ENCODE measurements around the gene RAET1E. TPM values are rescaled to one million over a fixed set of nuclear protein-coding genes. Genes with fewer than 3 reads are reported as not detected.
A peak's percentile ranks its signal among the peaks of the same experiment; 100 is the strongest.
"Not testable (repeated sequence)": the region's sequence is repeated elsewhere in the genome, so short reads cannot be mapped to it uniquely, and the experiment has no call there.

The RAET1E gene
- total RNA-seq, 1 donor: 0.63 TPM

- TF ChIP-seq, protein P1, sequence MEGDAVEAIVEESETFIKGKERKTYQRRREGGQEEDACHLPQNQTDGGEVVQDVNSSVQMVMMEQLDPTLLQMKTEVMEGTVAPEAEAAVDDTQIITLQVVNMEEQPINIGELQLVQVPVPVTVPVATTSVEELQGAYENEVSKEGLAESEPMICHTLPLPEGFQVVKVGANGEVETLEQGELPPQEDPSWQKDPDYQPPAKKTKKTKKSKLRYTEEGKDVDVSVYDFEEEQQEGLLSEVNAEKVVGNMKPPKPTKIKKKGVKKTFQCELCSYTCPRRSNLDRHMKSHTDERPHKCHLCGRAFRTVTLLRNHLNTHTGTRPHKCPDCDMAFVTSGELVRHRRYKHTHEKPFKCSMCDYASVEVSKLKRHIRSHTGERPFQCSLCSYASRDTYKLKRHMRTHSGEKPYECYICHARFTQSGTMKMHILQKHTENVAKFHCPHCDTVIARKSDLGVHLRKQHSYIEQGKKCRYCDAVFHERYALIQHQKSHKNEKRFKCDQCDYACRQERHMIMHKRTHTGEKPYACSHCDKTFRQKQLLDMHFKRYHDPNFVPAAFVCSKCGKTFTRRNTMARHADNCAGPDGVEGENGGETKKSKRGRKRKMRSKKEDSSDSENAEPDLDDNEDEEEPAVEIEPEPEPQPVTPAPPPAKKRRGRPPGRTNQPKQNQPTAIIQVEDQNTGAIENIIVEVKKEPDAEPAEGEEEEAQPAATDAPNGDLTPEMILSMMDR (IDR thresholded peaks at IDR 0.05; ENCODE audit: insufficient read depth, low read length): no peak
- DNase-seq (ENCODE audit: low read depth): peak; percentile 81
- H3K4me3 ChIP-seq (ENCODE audit: low read depth, low read length): no peak overlapping the region
Observed at GRCh38 chr6:149895048-149895590, 2.8 kb downstream of the RAET1E start.

GRCh38 chr6:149891864-149892263 is 6.0 kb downstream of the RAET1E start:
- not testable (repeated sequence) for DNase-seq (ENCODE audit: low read depth); H3K4me3 ChIP-seq (ENCODE audit: low read depth, low read length)

DNA sequence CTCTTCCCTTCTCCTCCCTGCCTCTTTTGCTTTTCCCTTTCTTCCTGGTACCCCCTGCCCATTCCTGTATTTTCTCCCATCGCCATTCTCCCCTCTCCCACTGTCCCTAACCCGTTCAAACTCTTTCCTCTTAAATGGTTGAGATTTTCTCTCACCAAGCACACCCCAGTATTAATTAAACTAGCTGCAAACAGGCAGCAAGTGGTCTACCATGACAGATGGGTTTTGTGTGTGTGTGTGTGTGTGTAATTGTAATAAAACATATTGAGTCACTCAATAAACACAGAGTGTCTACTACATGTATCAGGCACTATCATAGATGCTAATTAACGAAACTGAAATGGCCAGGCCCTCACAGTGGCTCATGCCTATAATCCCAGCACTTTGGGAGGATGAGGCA is 6.7 kb downstream of the RAET1E start:
- TF ChIP-seq, protein P1 (IDR thresholded peaks at IDR 0.05; ENCODE audit: insufficient read depth, low read length): no peak
- no peak overlapping the region for H3K4me3 ChIP-seq (ENCODE audit: low read depth, low read length)
- DNase-seq (ENCODE audit: low read depth): no peak

- DNase-seq (ENCODE audit: low read depth): no peak
- no peak overlapping the region for H3K4me3 ChIP-seq (ENCODE audit: low read depth, low read length)
- TF ChIP-seq, protein P1 (IDR thresholded peaks at IDR 0.05; ENCODE audit: insufficient read depth, low read length): no peak
Observed at GRCh38 chr6:149890629-149891045, 7.3 kb downstream of the RAET1E start.

- DNase-seq (ENCODE audit: low read depth): peak; percentile 21
- TF ChIP-seq, protein P1 (IDR thresholded peaks at IDR 0.05; ENCODE audit: insufficient read depth, low read length): no peak
- no peak overlapping the region for H3K4me3 ChIP-seq (ENCODE audit: low read depth, low read length)
Observed at GRCh38 chr6:149889326-149889725, 8.6 kb downstream of the RAET1E start.

DNA sequence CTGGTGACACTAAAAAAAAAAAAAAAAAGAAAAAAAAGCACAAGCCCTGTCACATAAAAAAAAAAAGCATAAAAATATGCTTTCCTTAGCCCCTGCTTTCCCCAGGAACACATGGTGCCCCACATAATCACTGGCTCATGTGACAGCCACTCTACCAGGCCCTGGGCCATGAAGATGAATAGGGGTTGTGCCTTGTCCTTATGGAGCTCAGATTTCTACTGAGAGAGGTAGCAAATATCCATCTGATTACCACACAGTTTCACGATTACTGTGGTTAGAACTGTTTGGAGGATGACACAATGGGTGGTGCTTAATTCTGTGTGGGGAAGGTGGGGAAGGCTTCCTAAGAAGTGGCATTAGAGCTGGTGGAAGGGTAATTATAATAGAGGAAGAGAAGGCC is 9.3 kb downstream of the RAET1E start:
- TF ChIP-seq, protein P1 (IDR thresholded peaks at IDR 0.05; ENCODE audit: insufficient read depth, low read length): no peak
- no peak overlapping the region for H3K4me3 ChIP-seq (ENCODE audit: low read depth, low read length)
- DNase-seq (ENCODE audit: low read depth): no peak

DNA sequence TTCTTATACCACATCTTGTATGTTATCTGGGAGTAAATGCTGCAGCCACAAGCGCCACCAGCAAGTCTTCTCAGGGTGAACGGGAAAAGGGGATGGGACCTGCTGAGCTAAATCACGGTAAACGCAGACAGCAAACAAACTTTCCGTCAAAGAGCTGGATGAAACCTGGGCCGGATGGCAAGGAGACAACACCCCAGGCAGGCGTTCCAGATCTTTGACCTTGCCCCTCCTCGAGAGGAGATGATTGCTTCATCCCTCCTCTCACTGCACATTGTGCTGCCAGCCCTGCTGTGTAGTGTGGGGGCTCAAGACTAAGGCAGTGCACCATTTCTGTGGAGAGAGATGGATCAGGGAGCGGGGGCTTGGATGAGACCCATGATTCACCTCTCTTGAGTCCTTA is 9.8 kb downstream of the RAET1E start:
- DNase-seq (ENCODE audit: low read depth): no peak
- H3K4me3 ChIP-seq (ENCODE audit: low read depth, low read length): no peak overlapping the region
- TF ChIP-seq, protein P1 (IDR thresholded peaks at IDR 0.05; ENCODE audit: insufficient read depth, low read length): no peak

All from fibroblast of the aortic adventitia (primary cell).